NCI-H128 (cell line): ENCODE results near the gene MLLT10.

ENCODE experiments used
- DNase-seq: peaks from one replicate; lab custom pipeline; 2025; ENCODE audit not compliant: unreplicated experiment; lab: John Stamatoyannopoulos, UW

The MLLT10 gene

GRCh38 chr10:21516242-21517131 is 17.5 kb upstream of the MLLT10 start:
- DNase-seq: no peak

GRCh38 chr10:21517134-21518031 is 16.6 kb upstream of the MLLT10 start:
- DNase-seq: no peak

GRCh38 chr10:21518149-21518640 is 15.8 kb upstream of the MLLT10 start:
- DNase-seq: no peak

- no peak for DNase-seq
Measured at GRCh38 chr10:21518641-21519396, 15.2 kb upstream of the MLLT10 start.

GRCh38 chr10:21519397-21519933 is 14.6 kb upstream of the MLLT10 start:
- DNase-seq: no peak

- DNase-seq: no peak
Measured at GRCh38 chr10:21519941-21520436, 14.0 kb upstream of the MLLT10 start.

GRCh38 chr10:21520509-21520908 is 13.5 kb upstream of the MLLT10 start:
- no peak for DNase-seq

GRCh38 chr10:21520949-21521348 is 13.1 kb upstream of the MLLT10 start:
- DNase-seq: no peak

GRCh38 chr10:21521751-21522533 is 12.1 kb upstream of the MLLT10 start:
- no peak for DNase-seq

GRCh38 chr10:21522631-21523406 is 11.2 kb upstream of the MLLT10 start:
- no peak for DNase-seq

GRCh38 chr10:21523557-21524008 is 10.4 kb upstream of the MLLT10 start:
- DNase-seq: no peak

GRCh38 chr10:21524131-21524525 is 9.9 kb upstream of the MLLT10 start:
- no peak for DNase-seq

GRCh38 chr10:21524526-21525366 is 9.3 kb upstream of the MLLT10 start:
- no peak for DNase-seq

- DNase-seq: peak; percentile 52
Measured at GRCh38 chr10:21525367-21526187, 8.5 kb upstream of the MLLT10 start, which contains the start of gene SKIDA1. Gene SKIDA1 (minus strand): TSS chr10:21525682. CDS start chr10:21517822, 7,860 bp downstream.

GRCh38 chr10:21526188-21526859 is 7.7 kb upstream of the MLLT10 start:
- peak; percentile 54 for DNase-seq

- DNase-seq: no peak
Measured at GRCh38 chr10:21526860-21527597, 7.0 kb upstream of the MLLT10 start.
